Activated CD8-positive, alpha-beta T cell treated with anti-CD3 and anti-CD28 coated beads for 36 hours (primary cell): ENCODE data around the gene MS4A15. TPM values are rescaled to one million over a fixed set of nuclear protein-coding genes. Genes with fewer than 3 reads are reported as not detected.

Source experiments
- ATAC-seq: fragments of 200-7000 bp; cut with Tn5 transposase; one replicate; pipeline ENCODE4 v1.10.0; 2021; ENCODE audit warnings: mild to moderate bottlenecking, moderate library complexity
- CTCF ChIA-PET: fragments of 350-600 bp; sonication (Branson Sonifier 250); formaldehyde crosslinking; loops from one replicate; lab custom pipeline; 2021; ENCODE audit warnings: antibody characterized with exemption; lab: Charles Lee
- POLR2A ChIA-PET: fragments of 350-600 bp; sonication (Branson Sonifier 250); formaldehyde crosslinking; loops from one replicate; lab custom pipeline; 2021; ENCODE audit warnings: antibody characterized with exemption; lab: Charles Lee
- DNase-seq: peaks from one replicate; pipeline ENCODE4 v3.0.0-alpha.2; 2020
- H3K27ac Mint-ChIP-seq: one replicate; pipeline ENCODE4 v1.8.0; 2021; ENCODE audit warnings: mild to moderate bottlenecking, mixed read lengths
- H3K27me3 Mint-ChIP-seq: one replicate; pipeline ENCODE4 v1.8.0; 2021; ENCODE audit warnings: mixed read lengths
- H3K36me3 Mint-ChIP-seq: one replicate; pipeline ENCODE4 v1.8.0; 2021; ENCODE audit warnings: low read depth, mixed read lengths
- H3K4me1 Mint-ChIP-seq: one replicate; pipeline ENCODE4 v1.8.0; 2021; ENCODE audit warnings: low read depth, mixed read lengths
- H3K4me3 Mint-ChIP-seq: one replicate; pipeline ENCODE4 v1.8.0; 2021; ENCODE audit warnings: mild to moderate bottlenecking, moderate library complexity, mixed read lengths
- H3K9me3 Mint-ChIP-seq: one replicate; pipeline ENCODE4 v1.8.0; 2021; ENCODE audit warnings: mixed read lengths
- intact Hi-C: fragments of 100-400 bp; cut with micrococcal nuclease; formaldehyde crosslinking; loops from one replicate; pipeline ENCODE4 v1.10.0; 2022
- total RNA-seq, 2 experiments: library from RNA; stranded (reverse); gene quantifications; one replicate each; pipeline ENCODE4 v1.2.3, GENCODE V29; 2021
- TF ChIP-seq, protein P1 (sequence below): fragments of 200-600 bp; IDR thresholded peaks from one replicate; pipeline ENCODE4 v1.8.0; 2022; ENCODE audit warnings: antibody characterized with exemption, mild to moderate bottlenecking

The MS4A15 gene
- total RNA-seq, 2 experiments from 2014 or later: not detected

DNA sequence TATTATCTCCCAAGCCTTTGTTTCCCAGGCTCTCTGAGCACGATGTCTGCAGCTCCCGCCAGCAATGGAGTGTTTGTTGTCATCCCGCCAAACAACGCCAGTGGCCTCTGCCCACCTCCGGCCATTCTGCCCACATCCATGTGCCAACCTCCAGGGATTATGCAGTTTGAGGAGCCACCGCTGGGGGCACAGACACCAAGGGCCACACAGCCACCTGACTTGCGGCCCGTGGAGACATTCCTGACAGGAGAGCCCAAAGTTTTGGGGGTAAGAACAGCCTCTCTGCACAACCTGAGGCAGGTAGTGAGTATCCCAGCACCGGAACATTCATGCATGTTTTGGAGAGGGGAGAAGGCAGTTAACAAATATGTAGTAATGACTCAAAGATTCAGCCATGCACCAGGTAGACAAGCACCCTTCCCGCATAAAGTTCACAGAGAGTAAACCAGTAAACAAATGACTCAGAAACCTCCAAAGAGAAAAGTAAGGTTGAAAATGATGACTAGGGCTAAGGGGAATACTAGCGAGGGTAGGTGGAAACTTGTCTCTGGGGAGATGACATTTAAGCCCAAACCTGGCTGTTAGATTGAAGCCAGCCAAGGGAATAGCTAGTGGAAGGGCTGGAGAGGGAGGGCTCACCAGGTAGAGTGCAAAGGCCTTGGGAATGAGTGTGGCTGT lies 7.2 kb downstream of the MS4A15 start:
- no peak overlapping the region for H3K27ac Mint-ChIP-seq
- POLR2A ChIA-PET: no interaction called here
- peaks cover 24% of the 10 kb centered on the region for H3K27me3 Mint-ChIP-seq

DNA sequence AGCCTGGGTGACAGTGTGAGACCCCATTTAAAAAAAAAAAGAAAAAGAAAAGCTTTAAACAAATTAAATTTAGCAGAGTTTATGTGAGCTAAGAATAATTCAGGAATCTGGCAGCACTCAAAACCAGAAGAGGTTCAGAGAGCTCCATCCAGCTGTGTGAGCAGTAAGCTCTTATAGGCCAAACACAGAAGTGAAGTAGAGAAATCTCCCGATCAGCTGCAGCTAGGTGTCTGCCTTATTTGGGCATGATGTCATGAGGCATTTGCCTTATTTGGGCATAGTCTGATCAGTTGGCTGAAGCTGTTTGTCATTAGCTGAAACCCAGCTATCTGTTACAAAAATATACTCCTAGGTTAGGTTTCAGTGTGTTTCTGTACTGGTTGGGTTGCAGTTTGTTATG lies 8.2 kb downstream of the MS4A15 start:
- Mint-ChIP-seq H3K27me3 (peaks cover 15% of the 10 kb centered on the region), H3K4me1 (no peaks in the 10 kb centered on the region), H3K4me3 (no peak overlapping the region), H3K27ac (no peak overlapping the region), H3K9me3 (no peaks in the 10 kb centered on the region), H3K36me3 (no peaks in the 10 kb centered on the region)
- ATAC-seq: no peak
- TF ChIP-seq, protein P1, sequence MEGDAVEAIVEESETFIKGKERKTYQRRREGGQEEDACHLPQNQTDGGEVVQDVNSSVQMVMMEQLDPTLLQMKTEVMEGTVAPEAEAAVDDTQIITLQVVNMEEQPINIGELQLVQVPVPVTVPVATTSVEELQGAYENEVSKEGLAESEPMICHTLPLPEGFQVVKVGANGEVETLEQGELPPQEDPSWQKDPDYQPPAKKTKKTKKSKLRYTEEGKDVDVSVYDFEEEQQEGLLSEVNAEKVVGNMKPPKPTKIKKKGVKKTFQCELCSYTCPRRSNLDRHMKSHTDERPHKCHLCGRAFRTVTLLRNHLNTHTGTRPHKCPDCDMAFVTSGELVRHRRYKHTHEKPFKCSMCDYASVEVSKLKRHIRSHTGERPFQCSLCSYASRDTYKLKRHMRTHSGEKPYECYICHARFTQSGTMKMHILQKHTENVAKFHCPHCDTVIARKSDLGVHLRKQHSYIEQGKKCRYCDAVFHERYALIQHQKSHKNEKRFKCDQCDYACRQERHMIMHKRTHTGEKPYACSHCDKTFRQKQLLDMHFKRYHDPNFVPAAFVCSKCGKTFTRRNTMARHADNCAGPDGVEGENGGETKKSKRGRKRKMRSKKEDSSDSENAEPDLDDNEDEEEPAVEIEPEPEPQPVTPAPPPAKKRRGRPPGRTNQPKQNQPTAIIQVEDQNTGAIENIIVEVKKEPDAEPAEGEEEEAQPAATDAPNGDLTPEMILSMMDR: no peak
- ChIA-PET CTCF (interaction anchor here (1.2 to 9.7 kb wide), 3 partner anchors 8 to 12 kb away, joined by 3 to 116 read pairs (median 5); partner anchors contain the start of gene MS4A15), POLR2A (no interaction called here)
- intact Hi-C loops: loop anchor here (10.0 kb wide), 1 partner anchor 60 kb away; no protein-coding TSS in a partner anchor
- no peak for DNase-seq

More for the DNA sequence above, 7.2 kb downstream of the MS4A15 start:
- H3K9me3 Mint-ChIP-seq: no peaks in the 10 kb centered on the region
- no peak overlapping the region for H3K4me3 Mint-ChIP-seq
- no peaks in the 10 kb centered on the region for H3K4me1 Mint-ChIP-seq
- DNase-seq (no peak), ATAC-seq (no peak)
- TF ChIP-seq, protein P1: no peak
- intact Hi-C loops: loop anchor here (10.0 kb wide), 1 partner anchor 61 kb away; no protein-coding TSS in a partner anchor
- CTCF ChIA-PET: interaction anchor here (0.6 to 9.7 kb wide), 8 partner anchors 10 to 135 kb away, joined by 3 to 116 read pairs (median 4); no protein-coding TSS in a partner anchor
- H3K36me3 Mint-ChIP-seq: no peaks in the 10 kb centered on the region

GRCh38 chr11:60765355-60765754 lies 8.7 kb downstream of the MS4A15 start:
- intact Hi-C loops: loop anchor here (10.0 kb wide), 1 partner anchor 59 kb away; no protein-coding TSS in a partner anchor
- ChIA-PET CTCF (interaction anchor here (1.2 to 9.7 kb wide), 3 partner anchors 9 to 12 kb away, joined by 3 to 116 read pairs (median 5); partner anchors contain the start of gene MS4A15), POLR2A (no interaction called here)
- Mint-ChIP-seq H3K9me3 (no peaks in the 10 kb centered on the region), H3K27me3 (peaks cover 12% of the 10 kb centered on the region), H3K4me1 (no peaks in the 10 kb centered on the region), H3K27ac (no peak overlapping the region), H3K36me3 (no peaks in the 10 kb centered on the region), H3K4me3 (no peak overlapping the region)
- no peak for DNase-seq
- no peak for ATAC-seq
- TF ChIP-seq, protein P1: no peak

DNA sequence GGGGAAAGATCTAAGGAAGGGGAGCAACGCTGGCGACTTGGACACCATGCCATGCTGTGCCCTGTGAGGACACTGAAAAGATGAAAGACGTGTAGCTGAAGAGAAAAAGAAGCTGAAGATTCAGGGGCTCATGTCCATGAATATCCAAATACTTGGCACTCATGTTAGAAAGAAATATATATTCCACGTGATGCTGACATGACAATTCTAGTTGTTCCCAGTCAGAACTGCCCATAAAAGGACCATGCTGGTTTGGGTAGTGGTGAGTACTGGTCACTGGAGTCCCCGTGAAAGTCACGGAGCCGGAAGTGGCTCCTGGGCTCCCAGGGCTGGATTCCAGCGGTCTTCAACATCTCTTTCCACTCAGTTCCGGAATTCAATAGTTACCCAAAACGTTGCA lies 9.9 kb downstream of the MS4A15 start:
- ChIA-PET CTCF (interaction anchor here (0.9 to 9.7 kb wide), 7 partner anchors 10 to 680 kb away, joined by 3 to 116 read pairs (median 3); partner anchors contain the start of gene MS4A15), POLR2A (no interaction called here)
- Mint-ChIP-seq H3K9me3 (no peaks in the 10 kb centered on the region), H3K4me3 (no peak overlapping the region), H3K27ac (no peak overlapping the region), H3K4me1 (no peaks in the 10 kb centered on the region), H3K27me3 (peaks cover 7% of the 10 kb centered on the region), H3K36me3 (no peaks in the 10 kb centered on the region)
- TF ChIP-seq, protein P1: no peak
- ATAC-seq: no peak
- intact Hi-C loops: loop anchor here (10.0 kb wide), 1 partner anchor 58 kb away; no protein-coding TSS in a partner anchor
- no peak for DNase-seq
